Trophoblast cell (in vitro differentiated cells and primary cell): ENCODE results near the gene LAMC3.
A peak's percentile ranks its signal among the peaks of the same experiment; 100 is the strongest.

ENCODE experiments used
- DNase-seq, 2 donors: peaks; one replicate each; pipeline ENCODE4 v3.0.0-alpha.2; 2016
- H2AFZ ChIP-seq: 2 replicates; pipeline ENCODE4 v1.6.1; 2013; ENCODE audit warnings: low read length, moderate library complexity, mild to moderate bottlenecking; ENCODE audit not compliant: insufficient read depth, poor library complexity
- H2AK5ac ChIP-seq: 2 replicates; pipeline ENCODE4 v1.6.1; 2013; ENCODE audit warnings: mild to moderate bottlenecking, low read length
- H2BK120ac ChIP-seq: 2 replicates; pipeline ENCODE4 v1.6.1; 2013; ENCODE audit warnings: low read length, mild to moderate bottlenecking, moderate library complexity; ENCODE audit not compliant: insufficient read depth, poor library complexity
- H2BK12ac ChIP-seq: 2 replicates; pipeline ENCODE4 v1.6.1; 2013; ENCODE audit warnings: mild to moderate bottlenecking, low read length, moderate library complexity
- H2BK5ac ChIP-seq: 2 replicates; pipeline ENCODE4 v1.6.1; 2013; ENCODE audit warnings: low read length, low read depth, moderate library complexity, mild to moderate bottlenecking; ENCODE audit not compliant: poor library complexity
- H3K14ac ChIP-seq: 2 replicates; pipeline ENCODE4 v1.6.1; 2013; ENCODE audit warnings: mild to moderate bottlenecking, low read length
- H3K18ac ChIP-seq: 2 replicates; pipeline ENCODE4 v1.6.1; 2013; ENCODE audit warnings: mild to moderate bottlenecking, low read length
- H3K23ac ChIP-seq: 2 replicates; pipeline ENCODE4 v1.6.1; 2013; ENCODE audit warnings: low read length
- H3K27ac ChIP-seq: 2 replicates; pipeline ENCODE4 v1.5.1; 2013; ENCODE audit warnings: low read depth, mild to moderate bottlenecking, inconsistent platforms, low read length, moderate library complexity
- H3K27me3 ChIP-seq: 2 replicates; pipeline ENCODE4 v1.6.1; 2013; ENCODE audit warnings: inconsistent platforms, mild to moderate bottlenecking, low read length, moderate library complexity; ENCODE audit not compliant: insufficient read depth
- H3K36me3 ChIP-seq, 2 experiments: 1 replicate in 1 of 2; 2 replicates in 1 of 2; pipeline ENCODE4 v1.6.1; 2013; ENCODE audit warnings: low read length in 2 of 2, mild to moderate bottlenecking in 2 of 2, moderate library complexity in 1 of 2; ENCODE audit not compliant: insufficient read depth in 2 of 2, control insufficient read depth in 1 of 2
- H3K4ac ChIP-seq: 2 replicates; pipeline ENCODE4 v1.6.1; 2013; ENCODE audit warnings: low read depth, mild to moderate bottlenecking, low read length, moderate library complexity
- H3K4me1 ChIP-seq, 2 experiments: 1 replicate in 1 of 2; 2 replicates in 1 of 2; pipeline ENCODE4 v1.6.1; 2013; ENCODE audit warnings: low read length in 2 of 2, mild to moderate bottlenecking in 2 of 2, moderate library complexity in 1 of 2; ENCODE audit not compliant: insufficient read depth in 2 of 2, control insufficient read depth in 1 of 2
- H3K4me2 ChIP-seq: 2 replicates; pipeline ENCODE4 v1.6.1; 2013; ENCODE audit warnings: inconsistent platforms, mild to moderate bottlenecking, low read length, moderate library complexity
- H3K4me3 ChIP-seq: 2 replicates; pipeline ENCODE4 v1.5.1; 2013; ENCODE audit warnings: mild to moderate bottlenecking, low read depth, low read length, inconsistent platforms
- H3K79me1 ChIP-seq: one replicate; pipeline ENCODE4 v1.6.1; 2013; ENCODE audit warnings: low read length
- H3K79me2 ChIP-seq: 2 replicates; pipeline ENCODE4 v1.6.1; 2013; ENCODE audit warnings: low read length, mild to moderate bottlenecking; ENCODE audit not compliant: control insufficient read depth, insufficient read depth, poor library complexity
- H3K9ac ChIP-seq: 2 replicates; pipeline ENCODE4 v1.6.1; 2013; ENCODE audit warnings: mild to moderate bottlenecking, low read length
- H3K9me3 ChIP-seq: 2 replicates; pipeline ENCODE4 v1.6.1; 2013; ENCODE audit warnings: low read depth, mild to moderate bottlenecking, control low read depth, inconsistent platforms, low read length; ENCODE audit not compliant: insufficient read depth
- H4K12ac ChIP-seq: 2 replicates; pipeline ENCODE4 v1.6.1; 2013; ENCODE audit warnings: low read depth, mild to moderate bottlenecking, low read length, moderate library complexity
- H4K8ac ChIP-seq: 2 replicates; pipeline ENCODE4 v1.6.1; 2013; ENCODE audit warnings: low read depth, mild to moderate bottlenecking, low read length, moderate library complexity
- H4K91ac ChIP-seq: one replicate; pipeline ENCODE4 v1.6.1; 2013; ENCODE audit warnings: low read depth, mild to moderate bottlenecking, low read length, moderate library complexity
- WGBS: extraction: QIAGEN DNeasy Blood & Tissue Kit; methylation state at CpG from one replicate; pipeline ENCODE4 v1.1.7; 2013; ENCODE audit warnings: missing lambda C conversion rate; ENCODE audit not compliant: insufficient read length, insufficient coverage; ENCODE audit errors: extremely low coverage; 5-methylcytosine and 5-hydroxymethylcytosine counted together

Gene LAMC3

DNA sequence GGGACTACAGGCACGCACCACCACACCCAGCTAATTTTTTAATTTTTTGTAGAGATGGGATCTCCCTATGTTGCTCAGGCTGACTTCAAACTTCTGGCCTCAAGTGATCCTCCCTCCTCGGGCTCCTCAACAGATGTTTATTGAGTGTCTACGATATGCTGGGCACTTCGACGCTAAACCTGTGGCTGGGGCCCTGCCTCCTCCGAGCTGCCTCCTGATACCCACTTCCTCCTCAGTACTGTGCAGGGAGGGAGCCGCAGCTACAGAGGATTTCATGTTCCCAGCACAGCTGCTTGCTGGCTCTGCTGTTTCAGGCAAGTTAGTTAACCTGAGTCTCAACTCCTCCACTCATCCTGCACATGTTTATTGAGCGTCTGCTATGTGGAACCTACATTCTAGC lies 97.0 kb downstream of the LAMC3 start:
- Histone ChIP-seq H2AFZ (no peak overlapping the region), H2BK120ac (no peak overlapping the region), H3K4me2 (no peak overlapping the region), H2AK5ac (no peak overlapping the region), H3K79me2 (no peaks in the 10 kb centered on the region), H3K14ac (no peak overlapping the region), H4K12ac (no peak overlapping the region), H3K4me3 (no peak overlapping the region), H4K8ac (no peak overlapping the region), H3K36me3 (peaks cover 9 to 14% of the 10 kb centered on the region in 2 experiments), H3K23ac (no peak overlapping the region), H3K27me3 (no peaks in the 10 kb centered on the region), H2BK5ac (no peak overlapping the region), H2BK12ac (no peak overlapping the region), H4K91ac (no peak overlapping the region), H3K9ac (no peak overlapping the region), H3K79me1 (no peaks in the 10 kb centered on the region), H3K18ac (no peak overlapping the region), H3K4me1 (no peaks in the 10 kb centered on the region), H3K9me3 (no peaks in the 10 kb centered on the region), H3K27ac (no peak overlapping the region), H3K4ac (no peak overlapping the region)
- no CpG with 5 or more reads among the region's 8 CpGs for WGBS
- no peak for DNase-seq

DNA sequence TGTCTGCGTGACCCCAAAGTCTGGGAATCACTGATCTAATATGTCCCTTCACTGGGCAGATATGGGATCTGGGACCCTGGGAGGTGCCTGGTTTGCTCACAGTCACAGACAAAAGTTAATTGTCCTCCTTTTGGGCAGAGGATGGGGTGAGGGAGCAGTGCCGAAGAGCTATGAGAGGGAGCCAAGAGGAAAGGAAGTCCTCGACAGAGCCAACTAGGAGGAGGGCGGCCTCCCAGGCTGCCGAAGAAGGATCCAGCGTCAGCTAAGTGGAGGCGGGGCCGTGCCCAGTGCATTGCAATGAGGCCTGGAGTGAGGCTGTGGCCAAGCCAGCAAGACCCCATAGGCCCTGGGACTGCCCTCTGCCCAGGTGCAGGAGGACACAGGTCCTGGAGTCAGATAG lies 98.8 kb downstream of the LAMC3 start:
- H2BK120ac ChIP-seq, result no peak overlapping the region
- no peak overlapping the region for H3K23ac ChIP-seq
- H2BK5ac ChIP-seq, result no peak overlapping the region
- H3K14ac ChIP-seq, result no peak overlapping the region
- peak overlapping the region; percentile 17 for H3K4ac ChIP-seq
- no peak overlapping the region for H3K18ac ChIP-seq
- no peak overlapping the region for H4K91ac ChIP-seq
- no peak overlapping the region for H2AFZ ChIP-seq
- H3K4me1 ChIP-seq, result no peaks in the 10 kb centered on the region
- H3K79me1 ChIP-seq, result no peaks in the 10 kb centered on the region
- no peaks in the 10 kb centered on the region for H3K79me2 ChIP-seq
- WGBS, result no CpG with 5 or more reads among the region's 8 CpGs
- no peak overlapping the region for H2BK12ac ChIP-seq
- peaks cover 20 to 25% of the 10 kb centered on the region in 2 experiments for H3K36me3 ChIP-seq
- H4K8ac ChIP-seq, result no peak overlapping the region
- H3K4me3 ChIP-seq, result no peak overlapping the region
- H2AK5ac ChIP-seq, result no peak overlapping the region
- no peak overlapping the region for H3K27ac ChIP-seq
- DNase-seq, result no peak
- H3K9ac ChIP-seq, result no peak overlapping the region
- no peak overlapping the region for H3K4me2 ChIP-seq
- no peak overlapping the region for H4K12ac ChIP-seq
- no peaks in the 10 kb centered on the region for H3K27me3 ChIP-seq
- H3K9me3 ChIP-seq, result no peaks in the 10 kb centered on the region

DNA sequence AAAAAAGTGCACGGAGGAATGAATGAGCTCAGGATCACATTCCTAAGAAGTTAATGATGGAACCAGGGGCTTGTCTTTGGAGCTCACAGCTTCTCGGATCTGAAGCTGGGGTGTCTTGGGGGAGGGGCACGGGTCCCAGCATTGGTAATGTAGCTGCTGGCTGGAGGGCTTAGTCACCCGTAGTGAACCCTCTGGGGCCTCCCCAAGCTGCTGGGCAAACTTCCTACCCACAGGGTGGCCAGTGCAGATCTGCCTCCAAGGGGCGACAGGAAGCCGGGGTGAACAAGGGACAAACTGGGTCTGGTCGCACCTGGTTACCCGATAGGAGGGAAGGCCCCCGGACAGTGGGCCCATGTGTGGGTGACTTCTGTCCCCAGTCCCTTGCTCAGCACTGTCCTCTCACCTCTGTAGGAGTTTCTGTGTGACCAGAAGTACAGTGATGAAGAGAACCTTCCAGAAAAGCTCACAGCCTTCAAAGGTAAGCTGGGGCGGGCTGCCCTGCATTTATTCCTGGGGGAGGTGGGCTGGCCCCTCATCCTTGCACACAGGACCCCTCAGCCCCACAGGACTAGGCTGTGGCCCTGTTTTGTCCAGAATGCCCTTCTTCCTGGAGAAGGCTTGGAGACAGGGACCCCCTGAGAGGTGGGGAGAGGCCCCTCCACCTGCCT lies 102.3 kb downstream of the LAMC3 start:
- WGBS, result no CpG with 5 or more reads among the region's 10 CpGs
- no peak overlapping the region for H2BK5ac ChIP-seq
- no peak overlapping the region for H2AFZ ChIP-seq

DNA sequence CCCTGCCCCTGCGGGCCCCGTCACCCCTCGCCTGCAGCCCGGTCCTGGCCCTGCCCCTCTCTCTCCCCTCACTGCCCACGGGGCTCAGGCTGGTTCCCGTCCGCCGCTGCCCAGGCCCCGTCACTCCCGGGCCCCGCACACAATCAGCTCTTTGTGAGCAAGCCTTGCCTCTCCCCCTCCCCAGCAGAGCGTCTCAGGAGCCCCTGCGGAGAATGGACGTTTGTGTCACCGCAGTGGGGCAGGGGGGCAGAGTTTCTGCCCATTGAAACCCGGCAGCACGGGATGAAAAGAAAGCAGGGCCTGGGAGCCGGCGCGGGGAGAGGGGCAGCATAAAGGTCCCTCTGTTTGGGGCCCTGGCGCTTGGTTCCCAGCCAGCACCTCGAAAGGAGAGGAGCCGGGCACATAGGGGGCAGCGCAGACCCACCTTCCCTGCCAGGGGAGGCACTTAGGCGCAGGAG lies 102.9 kb downstream of the LAMC3 start:
- no peak overlapping the region for H3K4me3 ChIP-seq
- no peaks in the 10 kb centered on the region for H3K79me2 ChIP-seq
- no peak overlapping the region for H3K23ac ChIP-seq
- no peaks in the 10 kb centered on the region for H3K9me3 ChIP-seq
- H2AK5ac ChIP-seq, result no peak overlapping the region
- no peak overlapping the region for H3K14ac ChIP-seq
- no peak overlapping the region for H4K8ac ChIP-seq
- H3K27ac ChIP-seq, result no peak overlapping the region
- WGBS, result no CpG with 5 or more reads among the region's 25 CpGs
- H3K18ac ChIP-seq, result no peak overlapping the region
- no peak overlapping the region for H2AFZ ChIP-seq
- no peak overlapping the region for H4K12ac ChIP-seq
- H3K9ac ChIP-seq, result no peak overlapping the region
- no peak for DNase-seq
- H2BK12ac ChIP-seq, result no peak overlapping the region
- no peak overlapping the region for H3K4me2 ChIP-seq
- no peaks in the 10 kb centered on the region for H3K4me1 ChIP-seq
- H3K4ac ChIP-seq, result no peak overlapping the region
- no peaks in the 10 kb centered on the region for H3K27me3 ChIP-seq
- H3K36me3 ChIP-seq, result peaks cover 22 to 25% of the 10 kb centered on the region in 2 experiments
- H4K91ac ChIP-seq, result no peak overlapping the region
- H3K79me1 ChIP-seq, result no peaks in the 10 kb centered on the region
- H2BK5ac ChIP-seq, result no peak overlapping the region
- H2BK120ac ChIP-seq, result no peak overlapping the region

More for the DNA sequence above, 102.3 kb downstream of the LAMC3 start:
- H3K14ac ChIP-seq, result no peak overlapping the region
- H4K91ac ChIP-seq, result no peak overlapping the region
- H3K18ac ChIP-seq, result no peak overlapping the region
- no peaks in the 10 kb centered on the region for H3K4me1 ChIP-seq
- no peak overlapping the region for H2AK5ac ChIP-seq
- no peak overlapping the region for H3K4ac ChIP-seq
- no peak overlapping the region for H3K27ac ChIP-seq
- H3K36me3 ChIP-seq, result peaks cover 21 to 28% of the 10 kb centered on the region in 2 experiments
- H4K8ac ChIP-seq, result no peak overlapping the region
- H2BK120ac ChIP-seq, result no peak overlapping the region
- no peak overlapping the region for H3K9ac ChIP-seq
- no peak for DNase-seq
- H3K4me3 ChIP-seq, result no peak overlapping the region
- no peaks in the 10 kb centered on the region for H3K79me2 ChIP-seq
- no peak overlapping the region for H3K4me2 ChIP-seq
- H3K27me3 ChIP-seq, result no peaks in the 10 kb centered on the region
- no peak overlapping the region for H3K23ac ChIP-seq
- no peaks in the 10 kb centered on the region for H3K79me1 ChIP-seq
- H4K12ac ChIP-seq, result no peak overlapping the region
- H2BK12ac ChIP-seq, result no peak overlapping the region
- H3K9me3 ChIP-seq, result no peaks in the 10 kb centered on the region
